ENCODE results near the gene TMEM203.

Gene TMEM203

GRCh38 chr9:137178201-137178938 lies 27.1 kb downstream of the TMEM203 start:
- no peak for DNase-seq (ENCODE audit: low read depth)

- DNase-seq (ENCODE audit: low read depth), result no peak
Measured at GRCh38 chr9:137176302-137177182, 28.9 kb downstream of the TMEM203 start.

DNA sequence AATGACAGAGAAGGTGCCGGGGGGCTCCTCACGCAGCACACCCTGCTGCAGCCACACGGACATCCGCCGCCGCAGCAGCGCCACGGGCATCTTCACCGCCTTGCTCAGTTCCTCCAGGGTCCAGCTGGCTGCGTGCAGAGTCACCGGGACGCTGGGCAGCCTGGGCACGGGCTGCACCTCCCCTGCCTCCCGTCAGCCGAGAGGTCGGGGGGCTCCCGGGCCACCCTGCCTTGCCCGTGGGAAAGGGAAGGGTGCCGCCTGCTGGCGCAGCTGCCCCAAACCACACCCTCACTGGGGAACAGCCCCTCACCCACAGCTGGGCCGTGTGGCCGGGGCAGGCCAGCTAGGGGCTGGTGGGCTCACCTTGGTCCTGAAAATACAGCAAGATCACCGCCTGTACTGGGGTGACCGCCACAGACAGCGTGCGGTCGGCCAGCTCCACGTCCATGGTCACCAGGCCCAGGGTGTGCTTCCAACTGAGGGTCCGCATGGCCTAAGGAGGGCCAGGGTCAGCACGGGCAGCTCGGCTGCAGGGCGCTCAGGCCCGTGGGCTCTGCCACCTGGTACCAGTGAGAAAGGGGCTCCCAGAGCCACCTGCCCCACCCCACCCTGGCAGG lies 30.0 kb downstream of the TMEM203 start:
- no peak for DNase-seq (ENCODE audit: low read depth)

- no peak for DNase-seq (ENCODE audit: low read depth)
Measured at GRCh38 chr9:137174722-137175293, 30.6 kb downstream of the TMEM203 start.

DNA sequence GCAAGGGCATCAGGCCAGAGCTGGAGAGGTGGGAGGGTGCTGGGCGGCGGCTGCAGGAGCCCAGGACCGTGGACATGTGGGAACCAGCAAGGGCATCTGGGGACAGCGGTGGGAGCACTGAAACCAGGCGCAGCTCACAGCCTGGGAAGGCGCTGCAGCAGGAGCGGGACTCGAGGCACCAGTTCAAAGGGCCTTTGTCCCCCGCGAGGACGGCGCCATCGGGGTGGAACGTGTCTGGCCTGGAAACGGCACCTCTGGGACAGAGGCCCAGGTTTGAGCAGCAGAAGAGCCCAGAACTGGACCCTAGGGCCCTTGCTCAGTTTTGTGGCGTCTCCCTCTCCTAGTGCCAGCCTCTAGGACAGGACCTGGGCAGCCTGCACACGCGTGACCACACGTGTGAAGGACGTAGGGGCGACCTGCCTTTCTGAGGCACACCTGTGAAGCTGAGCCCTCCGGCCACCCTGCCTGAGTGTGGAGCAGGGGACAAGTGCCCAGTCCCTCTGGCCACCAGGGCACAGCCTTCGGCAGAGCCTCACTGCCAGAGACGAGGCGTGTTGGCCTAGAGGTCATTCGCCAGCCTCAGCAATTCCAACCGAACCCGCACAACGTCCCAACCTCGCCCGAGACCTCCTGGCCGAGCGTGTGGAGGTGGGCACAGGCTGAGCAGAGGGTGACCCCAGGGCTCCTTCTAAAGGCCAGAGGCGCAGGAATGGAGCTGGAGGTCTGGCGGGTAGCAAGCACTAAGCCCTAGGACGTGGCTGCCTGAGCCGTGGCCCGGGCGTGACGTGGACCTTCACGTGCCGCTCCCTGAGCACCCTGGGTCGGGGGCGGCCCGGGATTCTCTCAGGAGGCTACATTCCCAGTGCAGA lies 31.4 kb downstream of the TMEM203 start:
- no peak for DNase-seq (ENCODE audit: low read depth)

GRCh38 chr9:137172901-137173795 lies 32.3 kb downstream of the TMEM203 start:
- no peak for DNase-seq (ENCODE audit: low read depth)

GRCh38 chr9:137171149-137171900 lies 34.1 kb downstream of the TMEM203 start:
- DNase-seq (ENCODE audit: low read depth), result no peak

DNA sequence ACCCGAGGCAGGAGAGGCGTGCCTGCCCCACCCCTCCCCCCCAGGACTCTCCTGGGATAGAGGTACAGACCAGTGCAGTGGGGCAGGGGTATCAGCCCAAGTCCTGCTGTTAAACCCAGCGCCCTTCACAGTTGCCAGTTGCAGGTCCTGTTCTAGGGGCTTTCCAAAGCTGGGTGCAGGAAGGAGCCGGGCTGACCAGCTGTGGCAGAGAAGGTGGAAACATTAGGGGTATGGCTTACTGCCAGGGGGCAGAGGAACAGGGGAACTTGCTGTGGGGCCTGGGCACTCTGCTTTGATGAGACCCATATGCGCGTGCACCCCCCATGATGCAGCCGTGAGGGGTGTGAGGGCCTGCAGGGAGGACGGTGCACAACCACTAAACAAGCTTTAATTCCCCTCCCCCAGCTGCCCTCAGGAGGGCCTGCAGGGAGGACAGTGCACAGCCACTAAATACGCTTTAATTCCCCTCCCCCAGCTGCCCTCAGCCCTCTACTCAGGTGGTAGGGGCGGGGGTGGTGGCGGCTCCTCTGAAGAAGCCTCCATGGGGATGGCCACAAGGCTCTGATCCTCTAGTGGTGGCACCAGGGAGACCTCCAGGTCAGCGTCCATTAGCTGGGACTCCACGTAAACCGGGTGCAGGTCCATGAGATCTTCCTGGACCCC lies 34.8 kb downstream of the TMEM203 start:
- no peak for DNase-seq (ENCODE audit: low read depth)

- DNase-seq (ENCODE audit: low read depth), result no peak
Measured at GRCh38 chr9:137169896-137170358, 35.5 kb downstream of the TMEM203 start, which contains the start of gene LRRC26. Gene LRRC26, minus strand, starts transcription at chr9:137170051. Its CDS starts 108 bp downstream, at chr9:137169943.

DNA sequence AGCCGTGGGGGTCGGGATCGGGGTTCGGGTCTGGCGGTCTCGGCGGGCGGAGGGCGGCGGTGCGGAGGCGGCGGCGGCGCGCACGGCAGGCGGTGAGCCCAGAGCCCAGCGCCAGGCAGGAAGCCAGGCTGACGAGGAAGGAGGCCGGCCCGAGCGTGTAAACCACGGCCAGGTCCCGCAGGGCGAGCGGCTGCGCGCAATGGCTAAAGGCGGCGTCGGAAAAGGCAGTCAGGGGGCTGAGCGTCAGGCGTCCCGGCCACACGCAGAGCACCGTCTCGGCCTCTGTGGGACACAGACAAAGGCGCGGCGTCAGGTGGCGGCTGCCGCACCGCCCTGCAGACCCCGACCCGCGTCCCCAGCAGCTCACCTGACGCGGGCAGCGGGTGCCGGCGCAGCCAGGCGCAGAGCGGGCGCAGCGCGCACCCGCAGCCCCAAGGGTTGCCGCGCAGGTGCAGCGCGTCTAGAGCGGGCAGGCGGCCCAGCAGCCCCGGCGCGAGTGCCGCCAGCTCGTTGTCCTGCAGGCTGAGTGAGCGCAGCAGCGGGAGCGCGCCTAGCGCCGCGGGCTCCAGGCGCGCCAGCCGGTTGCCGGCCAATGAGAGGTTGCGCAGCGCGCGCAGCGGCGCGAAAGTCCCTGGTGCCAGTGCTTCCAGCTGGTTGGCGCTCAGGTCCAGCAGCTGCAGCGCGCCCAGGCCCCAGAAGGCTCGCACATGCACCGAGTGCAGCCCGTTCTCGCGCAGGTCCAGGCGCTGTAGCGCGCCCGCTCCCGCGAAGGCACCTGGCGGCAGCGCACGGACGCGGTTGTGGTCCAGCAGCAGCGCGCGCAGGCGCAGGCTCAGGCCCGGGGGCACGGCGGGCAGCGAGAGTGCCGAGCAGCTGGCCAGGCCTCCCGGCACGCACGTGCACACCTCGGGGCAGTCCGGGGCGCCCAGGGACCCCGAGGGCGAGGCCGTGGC lies 36.3 kb downstream of the TMEM203 start:
- DNase-seq (ENCODE audit: low read depth), result no peak

- no peak for DNase-seq (ENCODE audit: low read depth)
Measured at GRCh38 chr9:137168573-137168903, 36.9 kb downstream of the TMEM203 start.

- no peak for DNase-seq (ENCODE audit: low read depth)
Measured at GRCh38 chr9:137167747-137168572, 37.5 kb downstream of the TMEM203 start.

- no peak for DNase-seq (ENCODE audit: low read depth)
Measured at GRCh38 chr9:137167277-137167746, 38.1 kb downstream of the TMEM203 start.

GRCh38 chr9:137166380-137167229 lies 38.8 kb downstream of the TMEM203 start:
- no peak for DNase-seq (ENCODE audit: low read depth)

DNA sequence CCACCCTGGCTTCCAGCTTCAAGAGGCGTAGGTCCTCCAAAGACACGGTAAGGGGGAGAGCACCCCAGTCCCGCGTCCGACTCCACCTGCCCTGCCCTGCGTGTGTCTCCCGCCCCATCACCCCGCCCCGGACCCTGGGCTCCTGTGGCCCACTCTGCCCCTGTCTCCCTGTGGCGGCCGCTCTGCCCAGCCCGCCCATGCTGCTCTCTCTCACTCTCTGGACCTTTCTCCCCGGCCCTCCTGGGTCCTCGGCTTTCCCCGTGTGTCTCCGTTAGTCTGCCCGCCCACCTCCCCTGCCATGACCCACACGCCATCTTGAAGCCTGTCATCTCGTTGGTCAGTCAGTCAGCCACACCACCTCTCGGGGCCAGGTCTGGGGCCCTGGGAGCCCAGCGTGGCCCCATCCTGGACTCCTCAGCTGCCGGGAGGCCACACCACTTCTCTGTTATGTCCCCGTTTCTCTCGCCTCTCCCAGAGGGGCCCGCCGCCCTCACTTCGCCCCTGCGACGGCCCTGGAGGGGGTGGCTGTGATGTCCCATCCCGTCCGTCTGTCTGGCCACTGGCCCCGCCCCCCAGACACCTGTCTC lies 40.1 kb downstream of the TMEM203 start:
- DNase-seq (ENCODE audit: low read depth), result no peak
